Gastrocnemius medialis (tissue), 4 donors: Measurements from ENCODE around the gene ZNF850. TPM values are rescaled to one million over a fixed set of nuclear protein-coding genes. Genes with fewer than 3 reads are reported as not detected.
A peak's percentile ranks its signal among the peaks of the same experiment; 100 is the strongest.
"Not testable (repeated sequence)": the region's sequence is repeated elsewhere in the genome, so short reads cannot be mapped to it uniquely, and the experiment has no call there.

Experiments
- ATAC-seq, 2 donors: fragments of 150-250 bp; one replicate each; pipeline ENCODE4 v1.9.1; 2016
- DNase-seq, 2 donors: peaks; one replicate each; pipeline ENCODE4 v3.0.0-alpha.2; 2019
- H3K27ac ChIP-seq, 4 donors: fragments of 200-600 bp; sonication (generic); 1 replicate in 1 of 4; 2 replicates in 3 of 4; pipeline ENCODE4 v1.5.1; 2016 to 2018; ENCODE audit warnings: mild to moderate bottlenecking in 2 of 4, moderate library complexity in 1 of 4
- H3K27me3 ChIP-seq, 3 donors: fragments of 200-600 bp; sonication (generic) in 2 of 3; 1 replicate in 1 of 3; 2 replicates in 2 of 3; pipeline versions ENCODE4 v1.5.1 to v1.6.0; 2016 to 2019; ENCODE audit warnings: mild to moderate bottlenecking in 1 of 3, moderate library complexity in 1 of 3
- H3K36me3 ChIP-seq, 2 donors: fragments of 200-600 bp; sonication (generic) in 1 of 2; one replicate each; pipeline ENCODE4 v1.5.1; 2017 to 2018
- H3K4me1 ChIP-seq, 2 donors: fragments of 200-600 bp; sonication (generic) in 1 of 2; one replicate each; pipeline ENCODE4 v1.5.1; 2016 to 2017; ENCODE audit warnings: mild to moderate bottlenecking in 2 of 2
- H3K4me3 ChIP-seq, 4 donors: fragments of 200-600 bp; sonication (generic) in 3 of 4; 1 replicate in 1 of 4; 2 replicates in 3 of 4; pipeline ENCODE4 v1.5.1; 2016 to 2019; ENCODE audit warnings: mild to moderate bottlenecking in 2 of 4
- H3K9me3 ChIP-seq, 3 donors: fragments of 200-600 bp; sonication (generic) in 2 of 3; 1 replicate in 1 of 3; 2 replicates in 2 of 3; pipeline ENCODE4 v1.5.1; 2016 to 2019
- POLR2A ChIP-seq, 2 donors: fragments of 450-650 bp; IDR thresholded peaks; one replicate each; pipeline ENCODE4 v1.6.1; 2017; ENCODE audit warnings: antibody characterized with exemption in 2 of 2, mild to moderate bottlenecking in 2 of 2, moderate library complexity in 2 of 2
- in situ Hi-C, 4 donors: fragments of 200-750 bp; cut with MboI; loops; one replicate each; pipeline versions ENCODE4 v1.15.0 to v1.8.0; 2017; ENCODE audit warnings: low sequenced_read_pairs in 4 of 4
- intact Hi-C: fragments of 100-400 bp; cut with DNase I; formaldehyde crosslinking; loops from one replicate; pipeline ENCODE4 v1.15.1; 2023; ENCODE audit warnings: low total_unique reads
- total RNA-seq, 4 donors: library from RNA; depleted of rRNA; stranded (reverse); fragments of >200 nt; gene quantifications; one replicate each; pipeline versions ENCODE4 v1.1.0 to v1.2.3, GENCODE V29; 2016
- TF ChIP-seq, protein P1 (sequence below), 5 experiments: fragments of 450-650 bp in 3 of 5; fragments of 200-600 bp in 2 of 5; sonication (generic) in 2 of 5; IDR thresholded peaks in 4 of 5; conservative IDR thresholded peaks in 1 of 5; 1 replicate in 4 of 5; 2 replicates in 1 of 5; pipeline ENCODE4 v1.5.1; 2016 to 2019; ENCODE audit warnings: antibody characterized with exemption in 5 of 5, mild to moderate bottlenecking in 3 of 5, moderate library complexity in 3 of 5

Gene ZNF850
- total RNA-seq, 4 donors from 2014 or later, result 0.24 to 0.55 (median 0.42) TPM

DNA sequence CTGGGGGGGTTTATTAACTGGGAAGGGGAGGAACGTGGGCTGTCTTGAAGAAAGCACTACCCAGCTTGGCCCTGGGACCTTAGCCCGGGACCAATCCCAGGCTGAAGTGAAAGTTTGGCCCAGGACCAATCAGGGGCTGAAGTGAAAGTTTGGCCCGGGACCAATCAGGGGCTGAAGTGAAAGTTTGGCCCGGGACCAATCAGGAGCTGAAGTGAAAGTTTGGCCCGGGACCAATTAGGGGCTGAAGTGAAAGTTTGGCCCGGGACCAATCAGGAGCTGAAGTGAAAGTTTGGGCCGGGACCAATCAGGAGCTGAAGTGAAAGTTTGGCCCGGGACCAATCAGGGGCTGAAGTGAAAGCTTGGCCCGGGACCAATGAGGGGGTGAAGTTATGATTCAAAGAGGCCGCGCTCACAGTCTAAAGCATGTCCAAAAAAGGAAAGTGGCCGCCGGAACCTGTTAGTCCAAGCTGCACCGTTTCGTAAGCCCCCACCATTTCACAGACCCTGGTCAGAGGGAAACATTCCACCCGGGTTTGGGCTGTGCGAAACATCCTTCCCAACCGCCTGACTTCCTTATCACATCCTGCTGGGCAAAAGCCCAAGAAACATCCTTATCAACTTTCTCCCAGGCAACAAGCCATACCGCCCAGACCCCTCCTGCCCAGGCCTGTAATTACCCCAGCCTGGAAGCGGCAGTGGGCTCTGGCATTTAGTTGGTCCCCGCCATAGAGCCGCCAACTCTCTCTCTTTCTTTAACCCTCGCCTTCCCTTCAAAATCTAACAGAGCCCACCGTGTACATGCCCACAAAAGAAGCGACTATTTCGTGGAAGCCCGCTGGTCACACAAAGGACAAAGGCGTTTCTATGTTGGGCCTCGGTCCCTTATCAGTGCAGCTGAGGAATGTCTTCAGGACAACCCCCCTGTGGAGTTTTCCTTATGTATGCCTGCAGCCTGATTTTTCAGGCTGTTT is 1.1 kb downstream of the ZNF850 start:
- ATAC-seq, result no peak

DNA sequence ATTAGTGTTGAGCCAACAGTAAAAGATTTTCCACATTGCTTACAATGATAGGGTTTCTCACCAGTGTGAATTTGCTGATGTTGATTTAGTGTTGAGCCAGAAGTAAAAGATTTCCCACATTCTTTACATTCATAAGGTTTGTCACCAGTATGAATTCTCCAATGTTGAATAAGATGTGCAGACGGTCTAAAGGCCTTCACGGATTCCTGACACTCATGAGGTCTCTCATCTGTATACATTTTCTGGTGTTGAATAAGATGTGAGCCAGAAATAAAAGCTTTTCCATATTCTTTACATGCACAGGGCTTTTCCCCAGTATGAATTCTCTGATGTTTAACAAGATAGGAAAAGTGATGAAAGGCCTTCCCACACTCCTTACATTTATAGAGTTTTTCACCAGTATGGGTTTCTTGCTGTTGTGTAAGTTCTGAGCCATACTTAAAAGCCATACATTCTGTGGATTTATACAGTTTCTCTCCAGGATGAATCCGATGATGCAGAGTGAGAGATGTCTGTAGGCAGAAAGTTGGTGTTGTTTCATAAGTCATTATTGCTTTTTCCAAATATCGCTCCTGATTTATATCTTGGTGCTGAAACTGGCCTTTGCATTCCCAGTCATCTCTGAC is 22.4 kb downstream of the ZNF850 start:
- H3K27me3 ChIP-seq, result peaks cover 0 to 2% (median 0%) of the 10 kb centered on the region in 3 donors
- peaks cover 4 to 67% of the 10 kb centered on the region in 2 donors for H3K36me3 ChIP-seq
- H3K4me3 ChIP-seq, result peak overlapping the region in 1 of 4 donors; percentile 29
- peaks cover 37 to 86% (median 62%) of the 10 kb centered on the region in 3 donors for H3K9me3 ChIP-seq
- intact Hi-C loops, result no loop called here
- no peak for TF ChIP-seq POLR2A (IDR thresholded peaks at IDR 0.05)
- TF ChIP-seq, protein P1, sequence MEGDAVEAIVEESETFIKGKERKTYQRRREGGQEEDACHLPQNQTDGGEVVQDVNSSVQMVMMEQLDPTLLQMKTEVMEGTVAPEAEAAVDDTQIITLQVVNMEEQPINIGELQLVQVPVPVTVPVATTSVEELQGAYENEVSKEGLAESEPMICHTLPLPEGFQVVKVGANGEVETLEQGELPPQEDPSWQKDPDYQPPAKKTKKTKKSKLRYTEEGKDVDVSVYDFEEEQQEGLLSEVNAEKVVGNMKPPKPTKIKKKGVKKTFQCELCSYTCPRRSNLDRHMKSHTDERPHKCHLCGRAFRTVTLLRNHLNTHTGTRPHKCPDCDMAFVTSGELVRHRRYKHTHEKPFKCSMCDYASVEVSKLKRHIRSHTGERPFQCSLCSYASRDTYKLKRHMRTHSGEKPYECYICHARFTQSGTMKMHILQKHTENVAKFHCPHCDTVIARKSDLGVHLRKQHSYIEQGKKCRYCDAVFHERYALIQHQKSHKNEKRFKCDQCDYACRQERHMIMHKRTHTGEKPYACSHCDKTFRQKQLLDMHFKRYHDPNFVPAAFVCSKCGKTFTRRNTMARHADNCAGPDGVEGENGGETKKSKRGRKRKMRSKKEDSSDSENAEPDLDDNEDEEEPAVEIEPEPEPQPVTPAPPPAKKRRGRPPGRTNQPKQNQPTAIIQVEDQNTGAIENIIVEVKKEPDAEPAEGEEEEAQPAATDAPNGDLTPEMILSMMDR (IDR thresholded peaks at IDR 0.05 in 4 of 5, conservative IDR thresholded peaks at IDR 0.05 in 1 of 5), result no peak
- in situ Hi-C loops, result no loop called here
- no peak overlapping the region for H3K27ac ChIP-seq
- no peak for ATAC-seq
- DNase-seq, result no peak
- H3K4me1 ChIP-seq, result no peaks in the 10 kb centered on the region

More for the DNA sequence above, 1.1 kb downstream of the ZNF850 start:
- TF ChIP-seq, protein P1 (IDR thresholded peaks at IDR 0.05 in 4 of 5, conservative IDR thresholded peaks at IDR 0.05 in 1 of 5), result no peak
- no peak for TF ChIP-seq POLR2A (IDR thresholded peaks at IDR 0.05)
- Histone ChIP-seq H3K9me3 (peaks cover 3 to 48% (median 8%) of the 10 kb centered on the region in 3 donors), H3K27me3 (peaks cover 0 to 4% (median 0%) of the 10 kb centered on the region in 3 donors), H3K4me1 (peaks cover 11 to 20% of the 10 kb centered on the region in 2 donors), H3K27ac (peak overlapping the region; percentile 74 to 89 (median 84)), H3K36me3 (no peaks in the 10 kb centered on the region), H3K4me3 (peak overlapping the region; percentile 71 to 98 (median 86))
- DNase-seq, result peak in 1 of 2 donors; percentile 20
- intact Hi-C loops, result loop anchor here (1.0 kb wide), 2 partner anchors 79 to 84 kb away; partner anchors contain the start of genes ZNF345 and ZNF567
- in situ Hi-C loops, result no loop called here

- H3K4me1 ChIP-seq, in situ Hi-C loops, H3K27ac ChIP-seq, ATAC-seq, DNase-seq, H3K27me3 ChIP-seq, intact Hi-C loops: not testable (repeated sequence)
- H3K4me3 ChIP-seq, result peak overlapping the region in 1 of 4 donors; percentile 29
- H3K9me3 ChIP-seq, result peaks cover 40 to 86% (median 66%) of the 10 kb centered on the region in 3 donors
- H3K36me3 ChIP-seq, result peaks cover 4 to 72% of the 10 kb centered on the region in 2 donors
These were observed 23.0 kb downstream of the ZNF850 start for GRCh38 chr19:36749613-36750012.

- Histone ChIP-seq H3K9me3 (peaks cover 43 to 87% (median 73%) of the 10 kb centered on the region in 3 donors), H3K36me3 (peaks cover 4 to 77% of the 10 kb centered on the region in 2 donors), H3K27me3 (peaks cover 0 to 2% (median 0%) of the 10 kb centered on the region in 3 donors), H3K4me3 (peak overlapping the region in 1 of 4 donors; percentile 27), H3K27ac (no peak overlapping the region), H3K4me1 (no peaks in the 10 kb centered on the region)
- DNase-seq (no peak), ATAC-seq (no peak)
- intact Hi-C loops, result no loop called here
- in situ Hi-C loops, result no loop called here
- no peak for TF ChIP-seq POLR2A (IDR thresholded peaks at IDR 0.05)
- TF ChIP-seq, protein P1 (IDR thresholded peaks at IDR 0.05 in 4 of 5, conservative IDR thresholded peaks at IDR 0.05 in 1 of 5), result no peak
These were observed 24.0 kb downstream of the ZNF850 start for GRCh38 chr19:36748431-36749275.
